Mammary epithelial cell (primary cell): ENCODE measurements around the gene COLEC11.

Experiments
- EZH2 ChIP-seq: IDR thresholded peaks from 2 replicates; pipeline ENCODE4 v1.6.1; 2012; ENCODE audit warnings: low read length, inconsistent platforms, borderline replicate concordance
- TF ChIP-seq, protein P1 (sequence below), 2 donors: IDR thresholded peaks in 1 of 2; conservative IDR thresholded peaks in 1 of 2; 2 replicates each; pipeline ENCODE4 v1.5.1; 2011 to 2012; ENCODE audit warnings: inconsistent platforms in 2 of 2, low read length in 2 of 2, mild to moderate bottlenecking in 2 of 2, control low read depth in 1 of 2, low read depth in 1 of 2; ENCODE audit not compliant: insufficient read depth in 1 of 2; ENCODE audit errors: extremely low read depth in 1 of 2

- TF ChIP-seq, protein P1, sequence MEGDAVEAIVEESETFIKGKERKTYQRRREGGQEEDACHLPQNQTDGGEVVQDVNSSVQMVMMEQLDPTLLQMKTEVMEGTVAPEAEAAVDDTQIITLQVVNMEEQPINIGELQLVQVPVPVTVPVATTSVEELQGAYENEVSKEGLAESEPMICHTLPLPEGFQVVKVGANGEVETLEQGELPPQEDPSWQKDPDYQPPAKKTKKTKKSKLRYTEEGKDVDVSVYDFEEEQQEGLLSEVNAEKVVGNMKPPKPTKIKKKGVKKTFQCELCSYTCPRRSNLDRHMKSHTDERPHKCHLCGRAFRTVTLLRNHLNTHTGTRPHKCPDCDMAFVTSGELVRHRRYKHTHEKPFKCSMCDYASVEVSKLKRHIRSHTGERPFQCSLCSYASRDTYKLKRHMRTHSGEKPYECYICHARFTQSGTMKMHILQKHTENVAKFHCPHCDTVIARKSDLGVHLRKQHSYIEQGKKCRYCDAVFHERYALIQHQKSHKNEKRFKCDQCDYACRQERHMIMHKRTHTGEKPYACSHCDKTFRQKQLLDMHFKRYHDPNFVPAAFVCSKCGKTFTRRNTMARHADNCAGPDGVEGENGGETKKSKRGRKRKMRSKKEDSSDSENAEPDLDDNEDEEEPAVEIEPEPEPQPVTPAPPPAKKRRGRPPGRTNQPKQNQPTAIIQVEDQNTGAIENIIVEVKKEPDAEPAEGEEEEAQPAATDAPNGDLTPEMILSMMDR (conservative IDR thresholded peaks at IDR 0.05 in 1 of 2, IDR thresholded peaks at IDR 0.05 in 1 of 2; ENCODE audit: extremely low read depth in 1 of 2, insufficient read depth in 1 of 2, low read depth in 1 of 2, low read length in 2 of 2): no peak
- TF ChIP-seq EZH2: no peak
Measured at GRCh38 chr2:3597567-3597966, 2.7 kb downstream of the COLEC11 start.
